ENCODE measurements around the gene SEMA6C. TPM values are rescaled to one million over a fixed set of nuclear protein-coding genes. Genes with fewer than 3 reads are reported as not detected.

SEMA6C gene
- total RNA-seq, 1 experiment from 2014 or later: 5.7 TPM

GRCh38 chr1:151159373-151159772 is 12.9 kb upstream of the SEMA6C start:
- no TSS peak for BruUV-seq (replicated peaks)
- Histone ChIP-seq H3K27me3 (ENCODE audit: control insufficient read depth, insufficient read depth, low read length) (no peaks in the 10 kb centered on the region), H3K4me1 (ENCODE audit: control insufficient read depth, insufficient read depth, low read length) (peaks cover 2% of the 10 kb centered on the region), H3K36me3 (ENCODE audit: control insufficient read depth, insufficient read depth, low read length) (no peaks in the 10 kb centered on the region; the same call in 1 of the 2 replicates), H3K27ac (ENCODE audit: low read length) (no peak overlapping the region), H3K4me3 (ENCODE audit: low read depth in 2 of 2, low read length in 2 of 2) (no peak overlapping the region), H3K9me3 (ENCODE audit: control insufficient read depth, insufficient read depth, low read depth, low read length) (no peaks in the 10 kb centered on the region)
- in situ Hi-C loops (cut with HindIII; ENCODE audit: low pct_unique_long_range_greater_than_20kb, low sequenced_read_pairs) (no loop called here), intact Hi-C loops (cut with micrococcal nuclease; ENCODE audit: unreplicated experiment) (no loop called here)
- no peak for ATAC-seq
- POLR2A ChIA-PET: no interaction called here
- no peak for TF ChIP-seq POLR2AphosphoS5 (IDR thresholded peaks at IDR 0.05; ENCODE audit: low read depth, low read length)
- no peak for TF ChIP-seq REST (IDR thresholded peaks at IDR 0.05; ENCODE audit: insufficient read depth in 1 of 2, low read depth in 2 of 2, low read length in 1 of 2)
- no peak for TF ChIP-seq SIN3A (IDR thresholded peaks at IDR 0.05; ENCODE audit: borderline replicate concordance, insufficient read depth, low read depth, low read length)
- TF ChIP-seq, protein P1, sequence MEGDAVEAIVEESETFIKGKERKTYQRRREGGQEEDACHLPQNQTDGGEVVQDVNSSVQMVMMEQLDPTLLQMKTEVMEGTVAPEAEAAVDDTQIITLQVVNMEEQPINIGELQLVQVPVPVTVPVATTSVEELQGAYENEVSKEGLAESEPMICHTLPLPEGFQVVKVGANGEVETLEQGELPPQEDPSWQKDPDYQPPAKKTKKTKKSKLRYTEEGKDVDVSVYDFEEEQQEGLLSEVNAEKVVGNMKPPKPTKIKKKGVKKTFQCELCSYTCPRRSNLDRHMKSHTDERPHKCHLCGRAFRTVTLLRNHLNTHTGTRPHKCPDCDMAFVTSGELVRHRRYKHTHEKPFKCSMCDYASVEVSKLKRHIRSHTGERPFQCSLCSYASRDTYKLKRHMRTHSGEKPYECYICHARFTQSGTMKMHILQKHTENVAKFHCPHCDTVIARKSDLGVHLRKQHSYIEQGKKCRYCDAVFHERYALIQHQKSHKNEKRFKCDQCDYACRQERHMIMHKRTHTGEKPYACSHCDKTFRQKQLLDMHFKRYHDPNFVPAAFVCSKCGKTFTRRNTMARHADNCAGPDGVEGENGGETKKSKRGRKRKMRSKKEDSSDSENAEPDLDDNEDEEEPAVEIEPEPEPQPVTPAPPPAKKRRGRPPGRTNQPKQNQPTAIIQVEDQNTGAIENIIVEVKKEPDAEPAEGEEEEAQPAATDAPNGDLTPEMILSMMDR (IDR thresholded peaks at IDR 0.05): no peak
- no peak for TF ChIP-seq TCF7L2 (IDR thresholded peaks at IDR 0.05; ENCODE audit: low read depth, low read length)
- CTCF ChIA-PET: interaction anchor here (0.6 kb wide), 1 partner anchor 64 kb away, joined by 5 read pairs; no protein-coding TSS in a partner anchor
- no peak for DNase-seq (ENCODE audit: low read depth, low spot score)

GRCh38 chr1:151158751-151159251 is 12.4 kb upstream of the SEMA6C start:
- no peaks in the 10 kb centered on the region for H3K27me3 ChIP-seq (ENCODE audit: control insufficient read depth, insufficient read depth, low read length)
- ATAC-seq (no peak), DNase-seq (ENCODE audit: low read depth, low spot score) (no peak)
- in situ Hi-C loops (cut with HindIII; ENCODE audit: low pct_unique_long_range_greater_than_20kb, low sequenced_read_pairs): no loop called here
- H3K4me3 ChIP-seq (ENCODE audit: low read depth in 2 of 2, low read length in 2 of 2): no peak overlapping the region
- BruUV-seq (replicated peaks): no TSS peak
- H3K4me1 ChIP-seq (ENCODE audit: control insufficient read depth, insufficient read depth, low read length): no peaks in the 10 kb centered on the region
- no peak overlapping the region for H3K27ac ChIP-seq (ENCODE audit: low read length)
- CTCF ChIA-PET: no interaction called here
- H3K9me3 ChIP-seq (ENCODE audit: control insufficient read depth, insufficient read depth, low read depth, low read length): no peaks in the 10 kb centered on the region
- intact Hi-C loops (cut with micrococcal nuclease; ENCODE audit: unreplicated experiment): no loop called here
- POLR2A ChIA-PET: no interaction called here
- TF ChIP-seq REST (IDR thresholded peaks at IDR 0.05; ENCODE audit: insufficient read depth in 1 of 2, low read depth in 2 of 2, low read length in 1 of 2) (no peak), TCF7L2 (IDR thresholded peaks at IDR 0.05; ENCODE audit: low read depth, low read length) (no peak), POLR2AphosphoS5 (IDR thresholded peaks at IDR 0.05; ENCODE audit: low read depth, low read length) (no peak), SIN3A (IDR thresholded peaks at IDR 0.05; ENCODE audit: borderline replicate concordance, insufficient read depth, low read depth, low read length) (no peak)
- TF ChIP-seq, protein P1 (IDR thresholded peaks at IDR 0.05): no peak
- no peaks in the 10 kb centered on the region; the same call in 1 of the 2 replicates for H3K36me3 ChIP-seq (ENCODE audit: control insufficient read depth, insufficient read depth, low read length)
